Measurements from ENCODE around the gene SMTNL2.

DNA sequence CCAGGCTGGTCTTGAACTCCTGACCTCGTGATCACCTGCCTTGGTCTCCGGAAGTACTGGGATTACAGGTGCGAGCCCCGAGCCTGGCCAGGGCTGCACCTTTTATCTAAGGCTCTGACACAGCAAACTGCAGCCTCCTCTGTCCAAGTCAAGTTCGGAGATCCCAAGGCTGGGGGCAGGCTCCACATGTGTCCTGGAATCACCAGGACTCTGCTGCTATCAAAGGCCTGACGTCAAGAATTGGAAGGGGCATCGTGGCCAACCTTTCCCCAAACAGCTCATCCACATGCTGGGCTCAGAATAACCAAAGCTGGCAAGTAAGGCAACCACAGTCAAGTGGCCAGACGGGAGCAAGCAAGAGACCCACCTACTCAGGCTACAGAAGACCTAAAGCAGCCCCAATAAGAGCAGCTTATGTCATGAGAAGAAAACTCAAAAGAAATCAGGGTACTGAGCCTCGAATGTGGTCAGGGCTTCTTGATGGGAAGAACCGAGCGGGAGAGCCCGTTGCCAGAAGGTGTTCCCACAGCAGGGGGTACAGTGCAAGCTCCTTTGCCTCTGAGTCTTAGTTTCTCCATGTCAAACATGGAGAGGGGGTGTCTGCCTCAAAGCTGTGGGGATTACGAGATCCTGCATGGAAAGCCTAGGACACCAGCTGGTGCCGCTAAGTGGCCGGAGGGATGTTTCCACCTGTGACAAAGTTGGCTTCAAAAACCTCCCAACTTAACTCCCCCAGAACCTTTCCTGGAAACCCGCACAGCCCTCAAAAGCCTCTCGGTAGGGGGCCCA lies 37.0 kb upstream of the SMTNL2 start:
- TF ChIP-seq EZH2 (IDR thresholded peaks at IDR 0.05; ENCODE audit: low read length, unreplicated experiment) (no peak), EZH2phosphoT487 (IDR thresholded peaks at IDR 0.05; ENCODE audit: borderline replicate concordance, low read length) (no peak)
- TF ChIP-seq, protein P1, sequence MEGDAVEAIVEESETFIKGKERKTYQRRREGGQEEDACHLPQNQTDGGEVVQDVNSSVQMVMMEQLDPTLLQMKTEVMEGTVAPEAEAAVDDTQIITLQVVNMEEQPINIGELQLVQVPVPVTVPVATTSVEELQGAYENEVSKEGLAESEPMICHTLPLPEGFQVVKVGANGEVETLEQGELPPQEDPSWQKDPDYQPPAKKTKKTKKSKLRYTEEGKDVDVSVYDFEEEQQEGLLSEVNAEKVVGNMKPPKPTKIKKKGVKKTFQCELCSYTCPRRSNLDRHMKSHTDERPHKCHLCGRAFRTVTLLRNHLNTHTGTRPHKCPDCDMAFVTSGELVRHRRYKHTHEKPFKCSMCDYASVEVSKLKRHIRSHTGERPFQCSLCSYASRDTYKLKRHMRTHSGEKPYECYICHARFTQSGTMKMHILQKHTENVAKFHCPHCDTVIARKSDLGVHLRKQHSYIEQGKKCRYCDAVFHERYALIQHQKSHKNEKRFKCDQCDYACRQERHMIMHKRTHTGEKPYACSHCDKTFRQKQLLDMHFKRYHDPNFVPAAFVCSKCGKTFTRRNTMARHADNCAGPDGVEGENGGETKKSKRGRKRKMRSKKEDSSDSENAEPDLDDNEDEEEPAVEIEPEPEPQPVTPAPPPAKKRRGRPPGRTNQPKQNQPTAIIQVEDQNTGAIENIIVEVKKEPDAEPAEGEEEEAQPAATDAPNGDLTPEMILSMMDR (conservative IDR thresholded peaks at IDR 0.05; ENCODE audit: low read depth, low read length): no peak

All from PC-3 (cell line).